Gastrocnemius medialis (tissue), 4 donors: ENCODE results near the gene CBR1.

Experiments
- POLR2A ChIP-seq, 2 donors: fragments of 450-650 bp; IDR thresholded peaks; one replicate each; pipeline ENCODE4 v1.6.1; 2017; ENCODE audit warnings: antibody characterized with exemption in 2 of 2, mild to moderate bottlenecking in 2 of 2, moderate library complexity in 2 of 2
- TF ChIP-seq, protein P1 (sequence below), 5 experiments: fragments of 450-650 bp in 3 of 5; fragments of 200-600 bp in 2 of 5; sonication (generic) in 2 of 5; IDR thresholded peaks in 4 of 5; conservative IDR thresholded peaks in 1 of 5; 1 replicate in 4 of 5; 2 replicates in 1 of 5; pipeline ENCODE4 v1.5.1; 2016 to 2019; ENCODE audit warnings: antibody characterized with exemption in 5 of 5, mild to moderate bottlenecking in 3 of 5, moderate library complexity in 3 of 5

DNA sequence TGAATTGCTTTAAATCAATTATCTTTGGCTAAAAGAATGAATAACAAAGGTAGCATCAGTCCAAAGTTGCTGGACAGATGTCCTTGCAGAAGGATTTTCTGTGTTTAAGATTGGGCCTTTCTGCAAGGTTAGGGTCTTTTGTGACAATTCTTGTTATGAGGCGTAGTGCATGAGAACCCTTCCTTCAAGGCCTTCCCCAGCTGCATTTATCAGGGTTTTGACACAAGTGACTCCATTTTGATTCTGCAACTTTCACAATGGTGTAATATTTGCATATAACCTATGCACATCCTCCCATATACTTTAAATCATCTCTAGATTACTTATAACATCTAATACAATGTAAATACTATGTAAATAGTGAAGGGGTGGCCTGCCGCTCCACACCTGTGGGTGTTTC lies 8.4 kb upstream of the CBR1 start:
- TF ChIP-seq, protein P1, sequence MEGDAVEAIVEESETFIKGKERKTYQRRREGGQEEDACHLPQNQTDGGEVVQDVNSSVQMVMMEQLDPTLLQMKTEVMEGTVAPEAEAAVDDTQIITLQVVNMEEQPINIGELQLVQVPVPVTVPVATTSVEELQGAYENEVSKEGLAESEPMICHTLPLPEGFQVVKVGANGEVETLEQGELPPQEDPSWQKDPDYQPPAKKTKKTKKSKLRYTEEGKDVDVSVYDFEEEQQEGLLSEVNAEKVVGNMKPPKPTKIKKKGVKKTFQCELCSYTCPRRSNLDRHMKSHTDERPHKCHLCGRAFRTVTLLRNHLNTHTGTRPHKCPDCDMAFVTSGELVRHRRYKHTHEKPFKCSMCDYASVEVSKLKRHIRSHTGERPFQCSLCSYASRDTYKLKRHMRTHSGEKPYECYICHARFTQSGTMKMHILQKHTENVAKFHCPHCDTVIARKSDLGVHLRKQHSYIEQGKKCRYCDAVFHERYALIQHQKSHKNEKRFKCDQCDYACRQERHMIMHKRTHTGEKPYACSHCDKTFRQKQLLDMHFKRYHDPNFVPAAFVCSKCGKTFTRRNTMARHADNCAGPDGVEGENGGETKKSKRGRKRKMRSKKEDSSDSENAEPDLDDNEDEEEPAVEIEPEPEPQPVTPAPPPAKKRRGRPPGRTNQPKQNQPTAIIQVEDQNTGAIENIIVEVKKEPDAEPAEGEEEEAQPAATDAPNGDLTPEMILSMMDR (IDR thresholded peaks at IDR 0.05 in 4 of 5, conservative IDR thresholded peaks at IDR 0.05 in 1 of 5): no peak
- TF ChIP-seq POLR2A (IDR thresholded peaks at IDR 0.05): no peak
